Stimulated activated memory B cell treated with anti-CD40 and anti-IgM and Interleukin-4, amounts not matched to agents 10 μg/mL and 1 μg/mL and 100 μg/mL, for 72 hours (primary cell): ENCODE measurements around the gene FBXO31.

ENCODE experiments used
- ATAC-seq: fragments of 150-1000 bp; cut with Tn5 transposase; 2 replicates; pipeline ENCODE4 v1.10.0; 2021
- H3K27ac Mint-ChIP-seq: one replicate; pipeline ENCODE4 v1.8.0; 2022; ENCODE audit warnings: mild to moderate bottlenecking, mixed read lengths
- H3K27me3 Mint-ChIP-seq: one replicate; pipeline ENCODE4 v1.8.0; 2022; ENCODE audit warnings: mixed read lengths
- H3K36me3 Mint-ChIP-seq: one replicate; pipeline ENCODE4 v1.8.0; 2022; ENCODE audit warnings: mixed read lengths
- H3K4me1 Mint-ChIP-seq: one replicate; pipeline ENCODE4 v1.8.0; 2022; ENCODE audit warnings: mixed read lengths
- H3K4me3 Mint-ChIP-seq: one replicate; pipeline ENCODE4 v1.8.0; 2022; ENCODE audit warnings: mild to moderate bottlenecking, moderate library complexity, mixed read lengths
- H3K9me3 Mint-ChIP-seq: one replicate; pipeline ENCODE4 v1.8.0; 2022; ENCODE audit warnings: mixed read lengths

FBXO31 gene

GRCh38 chr16:87297407-87297806 is 86.2 kb downstream of the FBXO31 start:
- peaks cover 8% of the 10 kb centered on the region for H3K36me3 Mint-ChIP-seq
- no peak overlapping the region for H3K4me3 Mint-ChIP-seq
- H3K4me1 Mint-ChIP-seq = no peaks in the 10 kb centered on the region
- no peak for ATAC-seq
- no peaks in the 10 kb centered on the region for H3K27me3 Mint-ChIP-seq
- no peak overlapping the region for H3K27ac Mint-ChIP-seq
- H3K9me3 Mint-ChIP-seq = no peaks in the 10 kb centered on the region

- no peak for ATAC-seq
- H3K27me3 Mint-ChIP-seq = no peaks in the 10 kb centered on the region
- H3K9me3 Mint-ChIP-seq = peaks cover 3% of the 10 kb centered on the region
- H3K4me3 Mint-ChIP-seq = no peak overlapping the region
- no peaks in the 10 kb centered on the region for H3K4me1 Mint-ChIP-seq
- peaks cover 6% of the 10 kb centered on the region for H3K36me3 Mint-ChIP-seq
- no peak overlapping the region for H3K27ac Mint-ChIP-seq
These were observed 87.7 kb downstream of the FBXO31 start for GRCh38 chr16:87295661-87296531.

GRCh38 chr16:87295259-87295658 is 88.3 kb downstream of the FBXO31 start:
- Mint-ChIP-seq H3K4me3 (no peak overlapping the region), H3K36me3 (peaks cover 6% of the 10 kb centered on the region), H3K9me3 (peaks cover 3% of the 10 kb centered on the region), H3K27me3 (no peaks in the 10 kb centered on the region), H3K4me1 (no peaks in the 10 kb centered on the region), H3K27ac (no peak overlapping the region)
- no peak for ATAC-seq

- H3K27me3 Mint-ChIP-seq = no peaks in the 10 kb centered on the region
- H3K36me3 Mint-ChIP-seq = peaks cover 6% of the 10 kb centered on the region
- no peak for ATAC-seq
- no peaks in the 10 kb centered on the region for H3K4me1 Mint-ChIP-seq
- no peak overlapping the region for H3K4me3 Mint-ChIP-seq
- no peak overlapping the region for H3K27ac Mint-ChIP-seq
- peaks cover 3% of the 10 kb centered on the region for H3K9me3 Mint-ChIP-seq
These were observed 89.6 kb downstream of the FBXO31 start for GRCh38 chr16:87293990-87294389.

GRCh38 chr16:87291944-87292343 is 91.6 kb downstream of the FBXO31 start:
- Mint-ChIP-seq H3K27ac (no peak overlapping the region), H3K36me3 (peaks cover 6% of the 10 kb centered on the region), H3K4me3 (no peak overlapping the region), H3K27me3 (no peaks in the 10 kb centered on the region), H3K9me3 (peaks cover 4% of the 10 kb centered on the region), H3K4me1 (no peaks in the 10 kb centered on the region)
- no peak for ATAC-seq

- no peaks in the 10 kb centered on the region for H3K4me1 Mint-ChIP-seq
- H3K4me3 Mint-ChIP-seq = no peak overlapping the region
- H3K27me3 Mint-ChIP-seq = no peaks in the 10 kb centered on the region
- peaks cover 12% of the 10 kb centered on the region for H3K36me3 Mint-ChIP-seq
- no peak overlapping the region for H3K27ac Mint-ChIP-seq
- no peak for ATAC-seq
- peaks cover 9% of the 10 kb centered on the region for H3K9me3 Mint-ChIP-seq
These were observed 94.7 kb downstream of the FBXO31 start for GRCh38 chr16:87288753-87289362.

GRCh38 chr16:87286839-87287626 is 96.5 kb downstream of the FBXO31 start:
- Mint-ChIP-seq H3K36me3 (peaks cover 7% of the 10 kb centered on the region), H3K27me3 (no peaks in the 10 kb centered on the region), H3K4me3 (no peak overlapping the region), H3K27ac (no peak overlapping the region), H3K9me3 (peaks cover 6% of the 10 kb centered on the region), H3K4me1 (no peaks in the 10 kb centered on the region)
- no peak for ATAC-seq

- ATAC-seq = no peak
- Mint-ChIP-seq H3K9me3 (peaks cover 6% of the 10 kb centered on the region), H3K27ac (no peak overlapping the region), H3K36me3 (peaks cover 5% of the 10 kb centered on the region), H3K4me1 (no peaks in the 10 kb centered on the region), H3K27me3 (peaks cover 3% of the 10 kb centered on the region), H3K4me3 (no peak overlapping the region)
These were observed 99.4 kb downstream of the FBXO31 start for GRCh38 chr16:87284183-87284582.

- no peak for ATAC-seq
- no peak overlapping the region for H3K4me3 Mint-ChIP-seq
- peaks cover 29% of the 10 kb centered on the region for H3K27me3 Mint-ChIP-seq
- no peak overlapping the region for H3K27ac Mint-ChIP-seq
- H3K36me3 Mint-ChIP-seq = no peaks in the 10 kb centered on the region
- H3K4me1 Mint-ChIP-seq = peaks cover 7% of the 10 kb centered on the region
- H3K9me3 Mint-ChIP-seq = no peaks in the 10 kb centered on the region
These were observed 104.4 kb downstream of the FBXO31 start for GRCh38 chr16:87279094-87279658.

GRCh38 chr16:87278191-87279093 is 105.1 kb downstream of the FBXO31 start:
- peaks cover 7% of the 10 kb centered on the region for H3K4me1 Mint-ChIP-seq
- H3K36me3 Mint-ChIP-seq = no peaks in the 10 kb centered on the region
- H3K27ac Mint-ChIP-seq = no peak overlapping the region
- no peaks in the 10 kb centered on the region for H3K9me3 Mint-ChIP-seq
- ATAC-seq = peak; percentile 64
- H3K27me3 Mint-ChIP-seq = peaks cover 29% of the 10 kb centered on the region
- H3K4me3 Mint-ChIP-seq = no peak overlapping the region
